Osteocyte (in vitro differentiated cells): Measurements from ENCODE around the gene LENG9. TPM values are rescaled to one million over a fixed set of nuclear protein-coding genes. Genes with fewer than 3 reads are reported as not detected.
A peak's percentile ranks its signal among the peaks of the same experiment; 100 is the strongest.

Experiments
- DNase-seq: peaks from one replicate; pipeline ENCODE4 v3.0.0; 2021; ENCODE audit warnings: mixed read lengths; ENCODE audit not compliant: unreplicated experiment; ENCODE audit errors: extremely low spot score
- H3K27ac Mint-ChIP-seq: one replicate; pipeline ENCODE4 v1.8.0; 2021; ENCODE audit warnings: mild to moderate bottlenecking, mixed read lengths; ENCODE audit not compliant: unreplicated experiment
- H3K27me3 Mint-ChIP-seq: one replicate; pipeline ENCODE4 v1.8.0; 2021; ENCODE audit warnings: mixed read lengths; ENCODE audit not compliant: unreplicated experiment
- H3K36me3 Mint-ChIP-seq: one replicate; pipeline ENCODE4 v1.8.0; 2021; ENCODE audit warnings: mixed read lengths; ENCODE audit not compliant: unreplicated experiment
- H3K4me1 Mint-ChIP-seq: one replicate; pipeline ENCODE4 v1.8.0; 2021; ENCODE audit warnings: mixed read lengths; ENCODE audit not compliant: unreplicated experiment
- H3K4me3 Mint-ChIP-seq: one replicate; pipeline ENCODE4 v1.8.0; 2021; ENCODE audit warnings: mild to moderate bottlenecking, moderate library complexity, mixed read lengths; ENCODE audit not compliant: unreplicated experiment
- H3K9me3 Mint-ChIP-seq: one replicate; pipeline ENCODE4 v1.8.0; 2021; ENCODE audit warnings: mixed read lengths; ENCODE audit not compliant: unreplicated experiment
- total RNA-seq: library from RNA; stranded (reverse); gene quantifications from 2 replicates; pipeline ENCODE4 v1.2.1, GENCODE V29; 2021
- TF ChIP-seq, protein P1 (sequence below): fragments of 200-600 bp; sonication (generic); IDR thresholded peaks from 2 replicates; pipeline ENCODE4 v1.5.0; 2021; ENCODE audit warnings: antibody characterized with exemption, mild to moderate bottlenecking, moderate library complexity

The LENG9 gene
- total RNA-seq, 1 donor from 2014 or later, result 11.0 TPM

DNA sequence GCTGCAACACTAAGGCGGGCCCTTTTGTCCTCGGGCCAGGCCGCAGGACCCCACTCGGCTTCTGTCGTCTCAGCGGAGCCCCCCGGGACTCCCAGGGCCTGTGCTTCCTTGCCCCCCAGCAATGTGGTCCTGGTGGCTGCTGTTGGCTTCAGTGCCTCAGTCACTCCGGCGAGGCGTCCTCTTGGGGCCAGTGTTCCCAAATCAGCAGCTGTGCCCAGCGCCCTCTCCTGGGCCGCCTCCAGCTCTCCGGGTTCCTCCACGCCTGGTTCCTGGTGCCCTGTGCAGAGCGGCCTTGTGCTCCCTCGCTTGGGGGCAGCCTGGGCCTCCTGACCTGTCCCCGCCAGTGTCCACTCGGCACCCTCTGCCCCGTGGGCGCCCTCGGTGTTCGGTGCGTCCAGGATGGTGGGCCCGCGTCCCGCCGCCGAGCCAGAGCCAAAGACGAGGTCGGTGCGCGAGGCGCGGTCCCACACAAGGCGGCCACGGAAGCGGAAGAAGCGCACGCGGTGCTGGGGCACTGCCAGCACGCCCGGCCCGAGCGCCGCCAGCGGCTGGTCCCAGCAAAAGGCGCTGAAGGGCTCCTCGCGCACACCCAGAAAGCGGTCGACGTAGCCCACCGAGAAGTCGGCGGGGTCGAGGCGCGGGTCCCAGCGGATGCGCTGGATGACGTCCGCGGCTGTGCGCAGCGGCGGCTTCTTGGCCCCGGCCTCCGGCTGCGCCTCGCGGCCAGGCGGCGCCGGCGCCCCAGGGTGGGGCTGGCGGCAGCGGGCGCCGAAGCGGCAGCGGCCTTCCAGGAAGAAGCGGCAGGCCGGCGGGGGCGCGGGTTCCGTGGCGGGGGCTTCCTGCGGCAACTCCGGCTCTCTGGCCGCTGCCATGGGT lies 685 bp downstream of the LENG9 start:
- DNase-seq, result no peak
- H3K4me1 Mint-ChIP-seq, result peaks cover 33% of the 10 kb centered on the region
- no peaks in the 10 kb centered on the region for H3K9me3 Mint-ChIP-seq
- H3K27ac Mint-ChIP-seq, result peak overlapping the region; percentile 60
- TF ChIP-seq, protein P1, sequence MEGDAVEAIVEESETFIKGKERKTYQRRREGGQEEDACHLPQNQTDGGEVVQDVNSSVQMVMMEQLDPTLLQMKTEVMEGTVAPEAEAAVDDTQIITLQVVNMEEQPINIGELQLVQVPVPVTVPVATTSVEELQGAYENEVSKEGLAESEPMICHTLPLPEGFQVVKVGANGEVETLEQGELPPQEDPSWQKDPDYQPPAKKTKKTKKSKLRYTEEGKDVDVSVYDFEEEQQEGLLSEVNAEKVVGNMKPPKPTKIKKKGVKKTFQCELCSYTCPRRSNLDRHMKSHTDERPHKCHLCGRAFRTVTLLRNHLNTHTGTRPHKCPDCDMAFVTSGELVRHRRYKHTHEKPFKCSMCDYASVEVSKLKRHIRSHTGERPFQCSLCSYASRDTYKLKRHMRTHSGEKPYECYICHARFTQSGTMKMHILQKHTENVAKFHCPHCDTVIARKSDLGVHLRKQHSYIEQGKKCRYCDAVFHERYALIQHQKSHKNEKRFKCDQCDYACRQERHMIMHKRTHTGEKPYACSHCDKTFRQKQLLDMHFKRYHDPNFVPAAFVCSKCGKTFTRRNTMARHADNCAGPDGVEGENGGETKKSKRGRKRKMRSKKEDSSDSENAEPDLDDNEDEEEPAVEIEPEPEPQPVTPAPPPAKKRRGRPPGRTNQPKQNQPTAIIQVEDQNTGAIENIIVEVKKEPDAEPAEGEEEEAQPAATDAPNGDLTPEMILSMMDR, result peak; percentile 42
- H3K36me3 Mint-ChIP-seq, result peaks cover 23% of the 10 kb centered on the region
- peak overlapping the region; percentile 82 for H3K4me3 Mint-ChIP-seq
- H3K27me3 Mint-ChIP-seq, result no peaks in the 10 kb centered on the region

DNA sequence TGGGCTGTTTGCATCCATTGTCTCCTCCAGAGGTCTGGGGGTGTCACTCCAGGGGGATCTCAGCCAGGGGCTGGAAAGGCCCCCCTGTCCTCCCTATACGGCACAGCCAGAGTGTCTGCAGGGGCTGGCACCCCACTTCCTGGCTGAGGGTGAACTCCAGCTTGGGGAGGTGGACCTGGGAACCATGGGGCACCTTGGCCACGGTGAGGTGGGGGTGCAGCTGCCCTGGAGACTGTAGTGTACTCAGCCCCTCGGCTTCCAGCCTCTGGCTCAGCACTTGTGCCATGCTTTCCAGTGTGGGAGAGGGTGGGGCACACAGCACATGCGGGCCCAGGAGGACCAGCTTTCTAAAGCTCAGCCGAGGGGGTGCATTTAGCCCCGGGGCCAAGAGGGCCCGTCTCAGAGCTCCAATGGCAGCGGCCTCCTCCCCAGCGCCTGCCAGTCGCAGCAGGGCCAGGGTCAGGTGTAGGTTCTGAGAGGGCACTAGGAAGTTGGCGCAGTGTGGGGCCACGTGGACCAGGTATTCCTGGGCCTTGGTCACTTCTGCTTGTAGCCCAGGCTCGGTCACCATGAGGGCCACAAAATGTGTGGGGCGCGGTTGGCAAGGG lies 1.4 kb downstream of the LENG9 start:
- no peak for DNase-seq
- TF ChIP-seq, protein P1, result no peak
- no peaks in the 10 kb centered on the region for H3K27me3 Mint-ChIP-seq
- peaks cover 25% of the 10 kb centered on the region for H3K36me3 Mint-ChIP-seq
- H3K4me1 Mint-ChIP-seq, result peaks cover 33% of the 10 kb centered on the region
- no peaks in the 10 kb centered on the region for H3K9me3 Mint-ChIP-seq
- peak overlapping the region; percentile 65 for H3K27ac Mint-ChIP-seq
- H3K4me3 Mint-ChIP-seq, result peak overlapping the region; percentile 73

DNA sequence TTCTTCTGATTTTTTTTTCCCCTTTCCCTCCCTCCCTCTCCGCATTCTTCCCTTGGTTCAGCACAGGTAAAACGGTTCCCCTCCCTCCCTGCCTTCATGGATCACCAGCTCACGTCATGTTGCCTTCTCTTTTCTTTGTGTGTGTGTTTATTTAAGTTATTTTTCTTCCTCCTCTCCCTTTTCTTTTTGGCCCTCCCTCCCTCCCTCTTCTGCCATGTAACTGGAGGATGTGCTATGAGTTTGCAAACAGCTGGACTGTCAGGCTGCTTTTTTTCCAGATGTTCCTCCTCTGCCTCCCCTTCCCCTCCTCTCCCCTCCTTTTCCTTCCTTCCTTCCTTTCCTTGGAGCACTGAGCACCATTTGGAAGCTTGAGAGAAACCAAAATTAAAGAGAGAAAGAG lies 2.0 kb downstream of the LENG9 start:
- Mint-ChIP-seq H3K4me1 (peaks cover 33% of the 10 kb centered on the region), H3K27ac (peak overlapping the region; percentile 65), H3K9me3 (no peaks in the 10 kb centered on the region), H3K4me3 (peak overlapping the region; percentile 73), H3K36me3 (peaks cover 25% of the 10 kb centered on the region), H3K27me3 (no peaks in the 10 kb centered on the region)
- DNase-seq, result no peak
- TF ChIP-seq, protein P1, result no peak

DNA sequence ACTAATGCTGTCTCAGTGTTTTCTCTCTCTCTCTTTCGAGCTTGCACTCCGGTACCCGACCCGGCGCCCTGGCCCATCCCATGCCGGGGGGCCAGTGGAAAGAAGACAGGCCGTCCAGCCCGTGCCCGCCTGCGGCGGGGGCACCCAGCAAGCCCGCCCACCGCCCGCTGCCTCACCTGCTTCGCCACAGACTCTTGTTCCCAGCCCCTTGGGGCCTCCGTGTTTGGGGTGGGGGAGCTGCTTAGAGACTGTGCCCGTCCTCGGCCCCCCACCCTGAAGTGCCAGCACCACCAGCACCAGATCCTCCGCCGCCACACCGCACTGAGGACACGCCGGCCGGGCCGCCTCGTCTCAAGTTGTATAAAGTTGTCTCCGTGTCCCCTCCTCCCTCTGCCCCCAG lies 2.4 kb downstream of the LENG9 start:
- Mint-ChIP-seq H3K27me3 (no peaks in the 10 kb centered on the region), H3K36me3 (peaks cover 24% of the 10 kb centered on the region), H3K4me1 (peaks cover 33% of the 10 kb centered on the region), H3K9me3 (no peaks in the 10 kb centered on the region), H3K27ac (peak overlapping the region; percentile 65), H3K4me3 (peak overlapping the region; percentile 35)
- TF ChIP-seq, protein P1, result no peak
- no peak for DNase-seq
